H1 (cell line): ENCODE results near the gene TNN. TPM values are rescaled to one million over a fixed set of nuclear protein-coding genes. Genes with fewer than 3 reads are reported as not detected.

Experiments used
- CTCF ChIA-PET: fragments of 300-600 bp; sonication (Branson Sonifier 250); formaldehyde crosslinking; loops from one replicate; lab custom pipeline; 2021; ENCODE audit not compliant: partially characterized antibody; lab: Charles Lee
- POLR2A ChIA-PET: fragments of 300-600 bp; sonication (Branson Sonifier 250); formaldehyde crosslinking; loops from one replicate; lab custom pipeline; 2021; ENCODE audit warnings: inconsistent platforms; ENCODE audit not compliant: partially characterized antibody; lab: Charles Lee
- DNase-seq, 2 experiments: peaks; one replicate each; pipeline versions ENCODE4 v3.0.0 to v3.0.0-alpha.2; 2010 to 2022; ENCODE audit warnings: low spot score in 2 of 2, low read depth in 1 of 2, mixed read lengths in 1 of 2
- FAIRE-seq: peaks from 2 replicates; lab custom pipeline; 2011; peaks lifted over from hg19 to GRCh38; lab: Jason Lieb, UNC
- H2AFZ ChIP-seq: 2 replicates; pipeline ENCODE4 v1.8.1; 2012; ENCODE audit warnings: low read length, inconsistent platforms
- H2AK5ac ChIP-seq: 2 replicates; pipeline ENCODE4 v1.6.1; 2013; ENCODE audit warnings: low read depth, low read length
- H2BK120ac ChIP-seq: replicated peaks from 2 replicates; pipeline ENCODE3; 2013; ENCODE audit warnings: low read depth, low read length, inconsistent platforms
- H2BK12ac ChIP-seq: 2 replicates; pipeline ENCODE4 v1.6.1; 2013; ENCODE audit warnings: low read depth, low read length
- H2BK15ac ChIP-seq: 2 replicates; pipeline ENCODE4 v1.6.1; 2013; ENCODE audit warnings: low read length
- H2BK20ac ChIP-seq: 2 replicates; pipeline ENCODE4 v1.6.1; 2013; ENCODE audit warnings: low read length
- H2BK5ac ChIP-seq: 2 replicates; pipeline ENCODE4 v1.6.1; 2013; ENCODE audit warnings: low read depth, low read length
- H3K14ac ChIP-seq: 2 replicates; pipeline ENCODE4 v1.6.1; 2013; ENCODE audit warnings: inconsistent platforms; ENCODE audit not compliant: insufficient read length
- H3K18ac ChIP-seq: 2 replicates; pipeline ENCODE4 v1.6.1; 2013; ENCODE audit warnings: low read length; ENCODE audit errors: extremely low read depth
- H3K23ac ChIP-seq: 2 replicates; pipeline ENCODE4 v1.6.1; 2013; ENCODE audit warnings: inconsistent platforms; ENCODE audit not compliant: insufficient read length
- H3K23me2 ChIP-seq: 2 replicates; pipeline ENCODE4 v1.6.1; 2013; ENCODE audit warnings: low read depth, low read length
- H3K27ac ChIP-seq: 2 replicates; pipeline ENCODE4 v1.6.1; 2011; ENCODE audit warnings: low read depth, low read length, inconsistent platforms
- H3K27me3 ChIP-seq, 4 experiments: replicated peaks in 1 of 4; 1 replicate in 1 of 4; 2 replicates in 3 of 4; pipeline versions ENCODE4 v1.6.1 to v1.8.1; 2011 to 2013; ENCODE audit warnings: low read length in 3 of 4, mild to moderate bottlenecking in 3 of 4, inconsistent platforms in 2 of 4, mixed read lengths in 2 of 4, moderate library complexity in 1 of 4; ENCODE audit not compliant: control insufficient read depth in 3 of 4, insufficient read depth in 3 of 4; ENCODE audit errors: extremely low read depth in 1 of 4
- H3K36me3 ChIP-seq, 4 experiments: 2 replicates each; pipeline versions ENCODE4 v1.6.1 to v1.8.1; 2011 to 2013; ENCODE audit warnings: mild to moderate bottlenecking in 4 of 4, low read length in 3 of 4, moderate library complexity in 2 of 4, control low read depth in 1 of 4, inconsistent platforms in 1 of 4; ENCODE audit not compliant: insufficient read depth in 4 of 4, control insufficient read depth in 2 of 4
- H3K4ac ChIP-seq: replicated peaks from 2 replicates; pipeline ENCODE3; 2013; ENCODE audit warnings: low read length, low read depth, mixed read lengths, inconsistent platforms; ENCODE audit not compliant: insufficient read length
- H3K4me1 ChIP-seq, 4 experiments: replicated peaks in 1 of 4; 1 replicate in 1 of 4; 2 replicates in 3 of 4; pipeline versions ENCODE4 v1.6.1 to v1.8.1; 2011 to 2013; ENCODE audit warnings: low read length in 3 of 4, inconsistent platforms in 2 of 4, mixed read lengths in 1 of 4; ENCODE audit not compliant: insufficient read depth in 4 of 4, control insufficient read depth in 3 of 4
- H3K4me2 ChIP-seq, 2 experiments: 2 replicates each; pipeline versions ENCODE4 v1.6.1 to v1.8.1; 2011 to 2013; ENCODE audit warnings: low read depth in 2 of 2, low read length in 2 of 2, control low read depth in 1 of 2, inconsistent platforms in 1 of 2, mild to moderate bottlenecking in 1 of 2; ENCODE audit not compliant: insufficient read depth in 1 of 2
- H3K4me3 ChIP-seq, 4 experiments: fragments of 200-600, 300-600 bp in 1 of 4; sonication (generic), shearing (Covaris generic), sonication (Bioruptor Twin) in 1 of 4; 2 replicates each; pipeline versions ENCODE4 v1.5.1 to v1.8.1; 2011 to 2016; ENCODE audit warnings: low read length in 4 of 4, low read depth in 3 of 4, control low read depth in 2 of 4, inconsistent platforms in 2 of 4, mild to moderate bottlenecking in 2 of 4, mixed read lengths in 1 of 4, moderate library complexity in 1 of 4; ENCODE audit not compliant: insufficient read depth in 2 of 4; ENCODE audit errors: extremely low read depth in 1 of 4
- H3K56ac ChIP-seq: replicated peaks from 2 replicates; pipeline ENCODE3; 2013; ENCODE audit warnings: low read depth, mild to moderate bottlenecking, mixed read lengths, low read length, inconsistent platforms; ENCODE audit not compliant: insufficient read length
- H3K79me1 ChIP-seq: 2 replicates; pipeline ENCODE4 v1.6.1; 2013; ENCODE audit warnings: low read depth, low read length, control low read depth
- H3K79me2 ChIP-seq, 2 experiments: 2 replicates each; pipeline versions ENCODE4 v1.6.1 to v1.8.1; 2012 to 2013; ENCODE audit warnings: low read length in 2 of 2, mild to moderate bottlenecking in 2 of 2, inconsistent platforms in 1 of 2; ENCODE audit not compliant: insufficient read depth in 2 of 2, control insufficient read depth in 1 of 2
- H3K9ac ChIP-seq, 4 experiments: replicated peaks in 1 of 4; 1 replicate in 1 of 4; 2 replicates in 3 of 4; pipeline versions ENCODE4 v1.6.1 to v1.8.1; 2011 to 2013; ENCODE audit warnings: low read depth in 3 of 4, low read length in 3 of 4, control low read depth in 2 of 4, mild to moderate bottlenecking in 2 of 4, moderate library complexity in 2 of 4, inconsistent platforms in 1 of 4; ENCODE audit errors: extremely low read depth in 1 of 4
- H3K9me3 ChIP-seq, 2 experiments: 2 replicates each; pipeline versions ENCODE4 v1.6.1 to v1.8.1; 2012 to 2013; ENCODE audit warnings: mild to moderate bottlenecking in 2 of 2, moderate library complexity in 2 of 2, control low read depth in 1 of 2, inconsistent platforms in 1 of 2, low read depth in 1 of 2, low read length in 1 of 2, mixed read lengths in 1 of 2; ENCODE audit not compliant: insufficient read depth in 2 of 2
- H4K20me1 ChIP-seq, 2 experiments: replicated peaks in 1 of 2; 2 replicates each; pipeline versions ENCODE3 to v1.8.1; 2011 to 2013; ENCODE audit warnings: inconsistent platforms in 2 of 2, low read length in 2 of 2, mild to moderate bottlenecking in 1 of 2; ENCODE audit not compliant: insufficient read depth in 2 of 2, control insufficient read depth in 1 of 2
- H4K5ac ChIP-seq: 2 replicates; pipeline ENCODE4 v1.6.1; 2013; ENCODE audit warnings: low read length, low read depth, mixed read lengths, inconsistent platforms; ENCODE audit not compliant: insufficient read length
- H4K8ac ChIP-seq: 2 replicates; pipeline ENCODE4 v1.8.0; 2013; ENCODE audit warnings: mild to moderate bottlenecking, moderate library complexity, low read length, inconsistent platforms; ENCODE audit not compliant: insufficient read depth; ENCODE audit errors: extremely low read depth
- H4K91ac ChIP-seq: replicated peaks from 2 replicates; pipeline ENCODE3; 2013; ENCODE audit warnings: low read length, mixed read lengths, inconsistent platforms; ENCODE audit not compliant: insufficient read length
- CEBPB ChIP-seq: IDR thresholded peaks from 2 replicates; pipeline ENCODE4 v1.6.1; 2012; ENCODE audit warnings: low read depth, low read length
- CREB1 ChIP-seq: IDR thresholded peaks from 2 replicates; pipeline ENCODE4 v1.6.1; 2012; ENCODE audit warnings: inconsistent platforms
- KDM1A ChIP-seq: fragments of 200-600, 300-600 bp; sonication (generic); IDR thresholded peaks from 2 replicates; pipeline ENCODE4 v1.7.1; 2016; ENCODE audit warnings: mild to moderate bottlenecking, low read length, borderline replicate concordance
- TAF7 ChIP-seq: optimal IDR thresholded peaks from 2 replicates; pipeline ENCODE3; 2011; ENCODE audit warnings: low read depth, mild to moderate bottlenecking, inconsistent platforms, low read length, moderate library complexity, borderline replicate concordance
- TBP ChIP-seq: IDR thresholded peaks from 2 replicates; pipeline ENCODE4 v1.6.1; 2011; ENCODE audit warnings: low read depth, low read length, improper control_type of control experiment
- TCF12 ChIP-seq: IDR thresholded peaks from 2 replicates; pipeline ENCODE4 v1.6.1; 2011; ENCODE audit warnings: low read depth, mild to moderate bottlenecking, low read length
- WGBS, 2 experiments: shearing (Covaris generic) in 1 of 2; methylation state at CpG; one replicate each; pipeline versions ENCODE4 v1.1.6 to v1.1.7; 2013 to 2015; ENCODE audit warnings: low lambda C conversion rate in 2 of 2, mixed read lengths in 2 of 2, inconsistent platforms in 1 of 2, low coverage in 1 of 2, missing lambda C conversion rate in 1 of 2; ENCODE audit not compliant: insufficient replicate concordance in 2 of 2, insufficient coverage in 1 of 2, insufficient read length in 1 of 2; ENCODE audit errors: extremely low coverage in 1 of 2, missing lambda C conversion rate in 1 of 2; 5-methylcytosine and 5-hydroxymethylcytosine counted together
- polyA plus RNA-seq, 7 experiments: library from polyadenylated mRNA; depleted of rRNA in 3 of 7; stranded (reverse) in 5 of 7; unstranded in 2 of 7; fragments of >200 nt in 5 of 7; fragments of 200-250 nt in 2 of 7; gene quantifications; 1 replicate in 5 of 7; 2 replicates in 1 of 7; 4 replicates in 1 of 7; pipeline versions ENCODE4 v1.2.1 to v1.2.3, GENCODE V29; 2011 to 2013; ENCODE audit warnings: missing spikeins in 2 of 7, mixed read lengths in 2 of 7
- total RNA-seq: library from RNA; stranded (reverse); fragmentation: NEBNext Ultra II Directional; extraction: Animal tissue kit (Norgen Biotek cat#: 25700); gene quantifications from 2 replicates; pipeline ENCODE4 v1.2.1, GENCODE V29; 2021
- TF ChIP-seq, protein P1 (sequence below): IDR thresholded peaks from 2 replicates; pipeline ENCODE4 v1.6.1; 2012; ENCODE audit warnings: inconsistent platforms

Gene TNN
- total and polyA plus RNA-seq, 2 of the 8 experiments (the other 6 are each of a cell fraction or from before 2014, with no cell fraction given), result 0.21 to 0.30 TPM

GRCh38 chr1:175178456-175178855 lies 110.8 kb downstream of the TNN start:
- Histone ChIP-seq H3K9ac (no peak overlapping the region), H2AFZ (no peak overlapping the region), H3K27ac (no peak overlapping the region), H4K8ac (no peak overlapping the region), H3K56ac (no peak overlapping the region), H3K4me2 (no peak overlapping the region), H3K4me1 (peaks cover 0 to 2% (median 2%) of the 10 kb centered on the region in 4 experiments; a peak in 3 of 7 replicates), H4K5ac (no peak overlapping the region), H3K18ac (no peak overlapping the region), H3K79me1 (no peaks in the 10 kb centered on the region), H3K79me2 (no peaks in the 10 kb centered on the region), H2BK15ac (no peak overlapping the region), H2BK5ac (no peak overlapping the region), H4K20me1 (no peaks in the 10 kb centered on the region), H3K14ac (no peak overlapping the region), H2BK12ac (no peak overlapping the region), H3K27me3 (no peaks in the 10 kb centered on the region), H4K91ac (no peak overlapping the region), H3K4ac (no peak overlapping the region), H2BK120ac (no peak overlapping the region), H3K9me3 (no peaks in the 10 kb centered on the region), H3K23ac (no peak overlapping the region), H3K23me2 (no peaks in the 10 kb centered on the region), H2AK5ac (no peak overlapping the region), H3K36me3 (no peaks in the 10 kb centered on the region), H3K4me3 (no peak overlapping the region), H2BK20ac (no peak overlapping the region)
- TF ChIP-seq KDM1A (no peak), CEBPB (no peak), TBP (no peak), TCF12 (no peak), CREB1 (no peak), TAF7 (no peak)
- TF ChIP-seq, protein P1, sequence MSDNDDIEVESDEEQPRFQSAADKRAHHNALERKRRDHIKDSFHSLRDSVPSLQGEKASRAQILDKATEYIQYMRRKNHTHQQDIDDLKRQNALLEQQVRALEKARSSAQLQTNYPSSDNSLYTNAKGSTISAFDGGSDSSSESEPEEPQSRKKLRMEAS, result no peak
- DNase-seq (no peak), FAIRE-seq (no peak)
- WGBS, 2 experiments, result 85% methylated on average over 3 of the region's 3 CpGs; no CpG with 5 or more reads in 1 of the 2 experiments
- ChIA-PET POLR2A (no interaction called here), CTCF (interaction anchor here (0.6 to 6.7 kb wide), 14 partner anchors 9 to 349 kb away, joined by 3 to 28 read pairs (median 4); no protein-coding TSS in a partner anchor)
